ENCODE measurements around the gene SLC22A7.

SLC22A7 gene

GRCh38 chr6:43273707-43274106 lies 24.4 kb upstream of the SLC22A7 start:
- no peaks in the 10 kb centered on the region for H3F3A ChIP-seq (ENCODE audit: insufficient read depth, low read length)
- H2AFZ ChIP-seq (ENCODE audit: low read length) = no peak overlapping the region
- H3K9me2 ChIP-seq (replicated peaks; ENCODE audit: insufficient read depth, low read length) = no peaks in the 10 kb centered on the region
- H3K4me1 ChIP-seq (ENCODE audit: low read length) = no peaks in the 10 kb centered on the region
- H3K4me3 ChIP-seq (ENCODE audit: low read length) = no peak overlapping the region
- H3K36me3 ChIP-seq (replicated peaks; ENCODE audit: insufficient read depth, low read length) = no peaks in the 10 kb centered on the region
- no peak overlapping the region for H3K9ac ChIP-seq (ENCODE audit: low read length)
- H3K27me3 ChIP-seq (replicated peaks; ENCODE audit: insufficient read depth, low read length) = peaks cover 30% of the 10 kb centered on the region
- H3K27ac ChIP-seq (ENCODE audit: low read length) = no peak overlapping the region
- TF ChIP-seq EZH2 (optimal IDR thresholded peaks at IDR 0.05; ENCODE audit: low read depth, low read length) = no peak
- no peak for TF ChIP-seq CTCF (IDR thresholded peaks at IDR 0.05; ENCODE audit: low read length)
- no peak for TF ChIP-seq EZH2phosphoT487 (IDR thresholded peaks at IDR 0.05; ENCODE audit: low read length)
- H3K79me2 ChIP-seq (ENCODE audit: low read length) = no peaks in the 10 kb centered on the region
- no peaks in the 10 kb centered on the region for H3K9me3 ChIP-seq (replicated peaks; ENCODE audit: insufficient read depth, low read length)
- no peak overlapping the region for H3K4me2 ChIP-seq (ENCODE audit: low read depth, low read length)
- H4K20me1 ChIP-seq (ENCODE audit: insufficient read depth, low read length) = no peaks in the 10 kb centered on the region
- DNase-seq = no peak

GRCh38 chr6:43274127-43274915 lies 23.7 kb upstream of the SLC22A7 start:
- peaks cover 30% of the 10 kb centered on the region for H3K27me3 ChIP-seq (replicated peaks; ENCODE audit: insufficient read depth, low read length)
- H3K9ac ChIP-seq (ENCODE audit: low read length) = no peak overlapping the region
- no peaks in the 10 kb centered on the region for H3K9me3 ChIP-seq (replicated peaks; ENCODE audit: insufficient read depth, low read length)
- no peak overlapping the region for H3K27ac ChIP-seq (ENCODE audit: low read length)
- no peaks in the 10 kb centered on the region for H4K20me1 ChIP-seq (ENCODE audit: insufficient read depth, low read length)
- DNase-seq = no peak
- H2AFZ ChIP-seq (ENCODE audit: low read length) = no peak overlapping the region
- no peaks in the 10 kb centered on the region for H3K9me2 ChIP-seq (replicated peaks; ENCODE audit: insufficient read depth, low read length)
- no peaks in the 10 kb centered on the region for H3K36me3 ChIP-seq (replicated peaks; ENCODE audit: insufficient read depth, low read length)
- no peaks in the 10 kb centered on the region for H3K4me1 ChIP-seq (ENCODE audit: low read length)
- TF ChIP-seq CTCF (IDR thresholded peaks at IDR 0.05; ENCODE audit: low read length) (no peak), EZH2phosphoT487 (IDR thresholded peaks at IDR 0.05; ENCODE audit: low read length) (no peak), EZH2 (optimal IDR thresholded peaks at IDR 0.05; ENCODE audit: low read depth, low read length) (no peak)
- H3K4me3 ChIP-seq (ENCODE audit: low read length) = no peak overlapping the region
- no peaks in the 10 kb centered on the region for H3F3A ChIP-seq (ENCODE audit: insufficient read depth, low read length)
- H3K4me2 ChIP-seq (ENCODE audit: low read depth, low read length) = no peak overlapping the region
- H3K79me2 ChIP-seq (ENCODE audit: low read length) = no peaks in the 10 kb centered on the region

GRCh38 chr6:43274916-43275597 lies 23.0 kb upstream of the SLC22A7 start:
- Histone ChIP-seq H4K20me1 (ENCODE audit: insufficient read depth, low read length) (no peaks in the 10 kb centered on the region), H3K27me3 (replicated peaks; ENCODE audit: insufficient read depth, low read length) (peaks cover 30% of the 10 kb centered on the region), H3F3A (ENCODE audit: insufficient read depth, low read length) (no peaks in the 10 kb centered on the region), H3K4me2 (ENCODE audit: low read depth, low read length) (peak overlapping the region; percentile 54), H3K79me2 (ENCODE audit: low read length) (no peaks in the 10 kb centered on the region), H3K4me3 (ENCODE audit: low read length) (0 out of 2 replicates have a peak overlapping the region, but pooled peaks have one; percentile 36), H2AFZ (ENCODE audit: low read length) (no peak overlapping the region), H3K36me3 (replicated peaks; ENCODE audit: insufficient read depth, low read length) (no peaks in the 10 kb centered on the region), H3K27ac (ENCODE audit: low read length) (no peak overlapping the region), H3K9ac (ENCODE audit: low read length) (no peak overlapping the region), H3K9me2 (replicated peaks; ENCODE audit: insufficient read depth, low read length) (no peaks in the 10 kb centered on the region), H3K4me1 (ENCODE audit: low read length) (no peaks in the 10 kb centered on the region), H3K9me3 (replicated peaks; ENCODE audit: insufficient read depth, low read length) (no peaks in the 10 kb centered on the region)
- TF ChIP-seq EZH2phosphoT487 (IDR thresholded peaks at IDR 0.05; ENCODE audit: low read length) (no peak), EZH2 (optimal IDR thresholded peaks at IDR 0.05; ENCODE audit: low read depth, low read length) (no peak), CTCF (IDR thresholded peaks at IDR 0.05; ENCODE audit: low read length) (no peak)
- DNase-seq = no peak
